ENCODE measurements around the gene TSNAXIP1. TPM values are rescaled to one million over a fixed set of nuclear protein-coding genes. Genes with fewer than 3 reads are reported as not detected.
A peak's percentile ranks its signal among the peaks of the same experiment; 100 is the strongest.

TSNAXIP1 gene
- 0.11 and 1.1 TPM in 2 replicates for total RNA-seq (2014; rRNA removed; shearing (Covaris generic))

GRCh38 chr16:67806428-67807147 lies at the start of gene TSNAXIP1, which contains the start of gene RANBP10:
Gene TSNAXIP1 (plus strand): TSS chr16:67806889. CDS start chr16:67807150, 261 bp downstream.
Gene RANBP10 (minus strand): TSS chr16:67806560. CDS start chr16:67806536, 24 bp downstream.
- DNase-seq (ENCODE audit: low read depth) = peak; percentile 98

- DNase-seq (ENCODE audit: low read depth) = no peak
Measured at GRCh38 chr16:67758006-67758405, 48.7 kb upstream of the TSNAXIP1 start.

GRCh38 chr16:67758966-67759365 lies 47.7 kb upstream of the TSNAXIP1 start:
- no peak for DNase-seq (ENCODE audit: low read depth)

- no peak for DNase-seq (ENCODE audit: low read depth)
Measured at GRCh38 chr16:67760206-67760955, 46.3 kb upstream of the TSNAXIP1 start.

- DNase-seq (ENCODE audit: low read depth) = no peak
Measured at GRCh38 chr16:67760956-67761230, 45.8 kb upstream of the TSNAXIP1 start.

- DNase-seq (ENCODE audit: low read depth) = no peak
Measured at GRCh38 chr16:67761924-67762323, 44.8 kb upstream of the TSNAXIP1 start.

- no peak for DNase-seq (ENCODE audit: low read depth)
Measured at GRCh38 chr16:67762385-67762784, 44.3 kb upstream of the TSNAXIP1 start.

GRCh38 chr16:67763066-67763465 lies 43.6 kb upstream of the TSNAXIP1 start:
- no peak for DNase-seq (ENCODE audit: low read depth)

- DNase-seq (ENCODE audit: low read depth) = no peak
Measured at GRCh38 chr16:67764158-67764667, 42.5 kb upstream of the TSNAXIP1 start.

- no peak for DNase-seq (ENCODE audit: low read depth)
Measured at GRCh38 chr16:67766291-67766690, 40.4 kb upstream of the TSNAXIP1 start.

- DNase-seq (ENCODE audit: low read depth) = peak; percentile 51
Measured at GRCh38 chr16:67767953-67768352, 38.7 kb upstream of the TSNAXIP1 start.

- no peak for DNase-seq (ENCODE audit: low read depth)
Measured at GRCh38 chr16:67770346-67770991, 36.2 kb upstream of the TSNAXIP1 start.

- no peak for DNase-seq (ENCODE audit: low read depth)
Measured at GRCh38 chr16:67773099-67773498, 33.6 kb upstream of the TSNAXIP1 start.

GRCh38 chr16:67773569-67774456 lies 32.9 kb upstream of the TSNAXIP1 start:
- DNase-seq (ENCODE audit: low read depth) = no peak

GRCh38 chr16:67774457-67774853 lies 32.2 kb upstream of the TSNAXIP1 start:
- no peak for DNase-seq (ENCODE audit: low read depth)

GRCh38 chr16:67775273-67775672 lies 31.4 kb upstream of the TSNAXIP1 start:
- DNase-seq (ENCODE audit: low read depth) = no peak

GRCh38 chr16:67779256-67780014 lies 27.3 kb upstream of the TSNAXIP1 start:
- peak; percentile 6 for DNase-seq (ENCODE audit: low read depth)

GRCh38 chr16:67780847-67781564 lies 25.7 kb upstream of the TSNAXIP1 start:
- DNase-seq (ENCODE audit: low read depth) = no peak

GRCh38 chr16:67781565-67781921 lies 25.1 kb upstream of the TSNAXIP1 start:
- no peak for DNase-seq (ENCODE audit: low read depth)
